HCT116 (cell line): ENCODE measurements around the gene ZSWIM5. TPM values are rescaled to one million over a fixed set of nuclear protein-coding genes. Genes with fewer than 3 reads are reported as not detected.

Experiments used
- ATAC-seq: fragments of 200-7000 bp; cut with Tn5 transposase; 2 replicates; pipeline ENCODE4 v1.9.1; 2020; ENCODE audit warnings: mild to moderate bottlenecking, moderate library complexity
- BruUV-seq: library from RNA; stranded (reverse); fragments of 400-500 nt; replicated peaks from 2 replicates; lab custom pipeline; 2021; lab: Mats Ljungman, UMichigan
- CTCF ChIA-PET: fragments of 300-600 bp; sonication (Branson Sonifier 250); formaldehyde crosslinking; loops from one replicate; lab custom pipeline; 2021; ENCODE audit warnings: antibody characterized with exemption; lab: Charles Lee
- POLR2A ChIA-PET: fragments of 300-600, 350-600 bp; sonication (Branson Sonifier 250); formaldehyde crosslinking; loops from one replicate; lab custom pipeline; 2021; ENCODE audit warnings: antibody characterized with exemption; lab: Charles Lee
- RAD21 ChIA-PET, 2 experiments: fragments of 300-600 bp; sonication (Branson Sonifier 250); formaldehyde crosslinking; loops; one replicate each; lab custom pipeline; 2023; ENCODE audit warnings: low total read pairs in 2 of 2; ENCODE audit not compliant: uncharacterized antibody in 2 of 2, unreplicated experiment in 2 of 2, low non-redundant PET in 1 of 2; lab: Charles Lee
- DNase-seq: peaks from one replicate; pipeline ENCODE4 v3.0.0-alpha.2; 2010; ENCODE audit warnings: low read depth, low spot score
- H2AFZ ChIP-seq: fragments of 200-600 bp; shearing (Covaris generic), sonication (generic); 2 replicates; pipeline ENCODE4 v1.6.1; 2017; ENCODE audit warnings: low read depth, mixed run types, mixed read lengths, antibody characterized with exemption, low read length; ENCODE audit not compliant: poor library complexity, severe bottlenecking
- H3K27ac ChIP-seq: 2 replicates; pipeline ENCODE4 v1.5.1; 2012; ENCODE audit warnings: low read depth, low read length
- H3K27me3 ChIP-seq: fragments of 200-600 bp; sonication (generic); 2 replicates; pipeline ENCODE4 v1.6.1; 2016; ENCODE audit warnings: mixed run types, low read length, mixed read lengths; ENCODE audit not compliant: insufficient read depth
- H3K36me3 ChIP-seq, 2 experiments: fragments of 200-500 bp in 1 of 2; fragments of 200-600 bp in 1 of 2; sonication (Bioruptor generic) in 1 of 2; sonication (generic) in 1 of 2; 2 replicates each; pipeline versions ENCODE4 v1.5.1 to v1.6.1; 2014 to 2016; ENCODE audit warnings: low read length in 2 of 2, inconsistent platforms in 1 of 2, mixed read lengths in 1 of 2, mixed run types in 1 of 2; ENCODE audit not compliant: insufficient read depth in 2 of 2, control insufficient read depth in 1 of 2
- H3K4me1 ChIP-seq, 2 experiments: fragments of 200-600 bp in 1 of 2; sonication (generic) in 1 of 2; 2 replicates each; pipeline versions ENCODE4 v1.5.1 to v1.6.1; 2012 to 2017; ENCODE audit warnings: low read length in 2 of 2, inconsistent platforms in 1 of 2, mild to moderate bottlenecking in 1 of 2, mixed read lengths in 1 of 2, mixed run types in 1 of 2, moderate library complexity in 1 of 2; ENCODE audit not compliant: insufficient read depth in 2 of 2, control insufficient read depth in 1 of 2
- H3K4me2 ChIP-seq: fragments of 200-600 bp; sonication (generic); 2 replicates; pipeline ENCODE4 v1.6.1; 2017; ENCODE audit warnings: mixed run types, low read length, mixed read lengths
- H3K4me3 ChIP-seq, 2 experiments: fragments of 200-600 bp in 1 of 2; sonication (generic) in 1 of 2; replicated peaks in 1 of 2; 2 replicates each; pipeline ENCODE4 v1.5.1; 2011 to 2016; ENCODE audit warnings: low read length in 2 of 2, control low read depth in 1 of 2, low read depth in 1 of 2, mild to moderate bottlenecking in 1 of 2, mixed read lengths in 1 of 2, mixed run types in 1 of 2
- H3K79me2 ChIP-seq: fragments of 200-600 bp; sonication (generic); 2 replicates; pipeline ENCODE4 v1.6.1; 2017; ENCODE audit warnings: mild to moderate bottlenecking, mixed run types, low read length, moderate library complexity, mixed read lengths; ENCODE audit not compliant: insufficient read depth
- H3K9ac ChIP-seq: fragments of 200-600 bp; sonication (generic); 2 replicates; pipeline ENCODE4 v1.6.1; 2016; ENCODE audit warnings: low read length, mixed read lengths
- H3K9me2 ChIP-seq: fragments of 200-600 bp; sonication (generic), shearing (Covaris generic); 2 replicates; pipeline ENCODE4 v1.6.1; 2017; ENCODE audit warnings: mixed run types, mild to moderate bottlenecking, moderate library complexity; ENCODE audit not compliant: insufficient read depth
- H3K9me3 ChIP-seq, 2 experiments: fragments of 200-500 bp in 1 of 2; fragments of 200-600 bp in 1 of 2; sonication (Bioruptor generic) in 1 of 2; sonication (generic) in 1 of 2; 2 replicates each; pipeline ENCODE4 v1.6.1; 2014 to 2017; ENCODE audit warnings: low read length in 2 of 2, mixed read lengths in 2 of 2, inconsistent platforms in 1 of 2, low read depth in 1 of 2, mild to moderate bottlenecking in 1 of 2, mixed run types in 1 of 2, moderate library complexity in 1 of 2; ENCODE audit not compliant: control insufficient read depth in 1 of 2, insufficient read depth in 1 of 2
- H4K20me1 ChIP-seq: fragments of 200-600 bp; sonication (generic), shearing (Covaris generic); 2 replicates; pipeline ENCODE4 v1.6.1; 2017; ENCODE audit warnings: mixed run types, mild to moderate bottlenecking, moderate library complexity; ENCODE audit not compliant: insufficient read depth
- CBX3 ChIP-seq: IDR thresholded peaks from 2 replicates; pipeline ENCODE4 v1.6.1; 2012; ENCODE audit warnings: low read depth
- EGR1 ChIP-seq: IDR thresholded peaks from 2 replicates; pipeline ENCODE4 v1.6.1; 2012; ENCODE audit warnings: low read depth
- EZH2 ChIP-seq: fragments of 200-600 bp; sonication (generic); IDR thresholded peaks from 2 replicates; pipeline ENCODE4 v1.6.1; 2017; ENCODE audit warnings: antibody characterized with exemption, mixed run types
- EZH2phosphoT487 ChIP-seq: fragments of 200-600 bp; IDR thresholded peaks from 2 replicates; pipeline ENCODE4 v1.6.1; 2018; ENCODE audit warnings: antibody characterized with exemption, borderline replicate concordance
- FOSL1 ChIP-seq: IDR thresholded peaks from 2 replicates; pipeline ENCODE4 v1.6.1; 2012; ENCODE audit warnings: low read depth
- JUND ChIP-seq: IDR thresholded peaks from 2 replicates; pipeline ENCODE4 v1.6.1; 2012
- MAX ChIP-seq: IDR thresholded peaks from 2 replicates; pipeline ENCODE4 v1.6.1; 2012
- POLR2A ChIP-seq: IDR thresholded peaks from 2 replicates; pipeline ENCODE4 v1.7.0; 2011; ENCODE audit warnings: borderline replicate concordance; ENCODE audit not compliant: insufficient read depth, insufficient read length; ENCODE audit errors: extremely low read depth
- POLR2AphosphoS5 ChIP-seq: IDR thresholded peaks from 2 replicates; pipeline ENCODE4 v1.6.1; 2011; ENCODE audit warnings: mild to moderate bottlenecking, low read depth, low read length, moderate library complexity
- SIN3A ChIP-seq: IDR thresholded peaks from 2 replicates; pipeline ENCODE4 v1.6.1; 2012; ENCODE audit warnings: low read depth
- SP1 ChIP-seq: IDR thresholded peaks from 2 replicates; pipeline ENCODE4 v1.6.1; 2012; ENCODE audit warnings: low read depth
- SRF ChIP-seq: IDR thresholded peaks from 2 replicates; pipeline ENCODE4 v1.6.1; 2012; ENCODE audit warnings: low read depth
- TCF7L2 ChIP-seq: IDR thresholded peaks from 2 replicates; pipeline ENCODE4 v1.7.0; 2011; ENCODE audit warnings: borderline replicate concordance, inconsistent platforms; ENCODE audit not compliant: insufficient read depth, insufficient read length; ENCODE audit errors: extremely low read depth
- YY1 ChIP-seq: IDR thresholded peaks from 2 replicates; pipeline ENCODE4 v1.6.1; 2011; ENCODE audit warnings: low read length, low read depth, moderate library complexity, mild to moderate bottlenecking; ENCODE audit not compliant: insufficient replicate concordance; ENCODE audit errors: extremely low read depth
- ZNF274 ChIP-seq: fragments of 200-500 bp; sonication (Bioruptor generic); IDR thresholded peaks from 2 replicates; pipeline ENCODE4 v1.6.1; 2014; ENCODE audit warnings: mild to moderate bottlenecking, low read depth, low read length, inconsistent platforms
- intact Hi-C: fragments of 100-400 bp; cut with micrococcal nuclease; formaldehyde crosslinking; loops from 2 replicates; pipeline ENCODE4 v1.10.0; 2022
- total RNA-seq: library from RNA; stranded (reverse); gene quantifications from one replicate; pipeline ENCODE4 v1.2.1, GENCODE V29; 2021; ENCODE audit not compliant: unreplicated experiment

The ZSWIM5 gene
- total RNA-seq, 1 experiment from 2014 or later = 1.1 TPM

- Histone ChIP-seq H3K27me3 (no peaks in the 10 kb centered on the region), H4K20me1 (no peaks in the 10 kb centered on the region), H3K79me2 (no peaks in the 10 kb centered on the region), H3K9me2 (no peaks in the 10 kb centered on the region), H2AFZ (no peak overlapping the region), H3K36me3 (no peaks in the 10 kb centered on the region), H3K4me3 (no peak overlapping the region), H3K4me2 (no peak overlapping the region), H3K27ac (no peak overlapping the region), H3K4me1 (no peaks in the 10 kb centered on the region), H3K9ac (no peak overlapping the region), H3K9me3 (no peaks in the 10 kb centered on the region)
- no peak for ATAC-seq
- POLR2A ChIA-PET = no interaction called here
- CTCF ChIA-PET = no interaction called here
- no TSS peak for BruUV-seq
- intact Hi-C loops = no loop called here
- DNase-seq = no peak
- RAD21 ChIA-PET = no interaction called here
- TF ChIP-seq MAX (no peak), JUND (no peak), POLR2A (no peak), EGR1 (no peak), SRF (no peak), SIN3A (no peak), POLR2AphosphoS5 (no peak), CBX3 (no peak), SP1 (no peak), TCF7L2 (no peak), YY1 (no peak), EZH2 (no peak), ZNF274 (no peak), EZH2phosphoT487 (no peak), FOSL1 (no peak)
These were observed 182.7 kb downstream of the ZSWIM5 start for GRCh38 chr1:45023663-45024062.
